Endodermal cell (in vitro differentiated cells): Measurements from ENCODE around the gene NUPR1. TPM values are rescaled to one million over a fixed set of nuclear protein-coding genes. Genes with fewer than 3 reads are reported as not detected.

Experiments
- DNase-seq: peaks from one replicate; pipeline ENCODE4 v3.0.0-alpha.2; 2017
- H3K27ac ChIP-seq: 2 replicates; pipeline ENCODE4 v1.5.1; 2013; ENCODE audit warnings: mild to moderate bottlenecking, low read depth, low read length, moderate library complexity
- H3K27me3 ChIP-seq: 2 replicates; pipeline ENCODE4 v1.6.1; 2013; ENCODE audit warnings: mild to moderate bottlenecking, low read length, moderate library complexity; ENCODE audit not compliant: insufficient read depth, control insufficient read depth, poor library complexity, severe bottlenecking
- H3K36me3 ChIP-seq: 2 replicates; pipeline ENCODE4 v1.7.0; 2013; ENCODE audit warnings: mild to moderate bottlenecking, low read length, moderate library complexity; ENCODE audit not compliant: control insufficient read depth, insufficient read depth
- H3K4me1 ChIP-seq: one replicate; pipeline ENCODE4 v1.7.0; 2013; ENCODE audit warnings: low read length; ENCODE audit not compliant: control insufficient read depth, insufficient read depth
- H3K4me3 ChIP-seq: 2 replicates; pipeline ENCODE4 v1.5.1; 2013; ENCODE audit warnings: mild to moderate bottlenecking, low read length, moderate library complexity
- H3K9ac ChIP-seq: 2 replicates; pipeline ENCODE4 v1.6.1; 2013; ENCODE audit warnings: mild to moderate bottlenecking, low read length, moderate library complexity; ENCODE audit not compliant: poor library complexity, severe bottlenecking; ENCODE audit errors: extremely low read depth
- H3K9me3 ChIP-seq: 2 replicates; pipeline ENCODE4 v1.6.1; 2013; ENCODE audit warnings: mild to moderate bottlenecking, low read length, moderate library complexity; ENCODE audit not compliant: control insufficient read depth
- H3K27ac Mint-ChIP-seq: 2 replicates; pipeline ENCODE4 v1.8.0; 2020; ENCODE audit warnings: mixed read lengths
- H3K27me3 Mint-ChIP-seq: 2 replicates; pipeline ENCODE4 v1.8.0; 2021; ENCODE audit warnings: mild to moderate bottlenecking, mixed read lengths; ENCODE audit not compliant: insufficient read depth
- H3K36me3 Mint-ChIP-seq: 2 replicates; pipeline ENCODE4 v1.8.0; 2020; ENCODE audit warnings: low read depth, mixed read lengths
- H3K4me1 Mint-ChIP-seq: 2 replicates; pipeline ENCODE4 v1.8.0; 2020; ENCODE audit warnings: mixed read lengths
- H3K4me3 Mint-ChIP-seq: 2 replicates; pipeline ENCODE4 v1.8.0; 2020; ENCODE audit warnings: mild to moderate bottlenecking, moderate library complexity, mixed read lengths
- H3K9me3 Mint-ChIP-seq: 2 replicates; pipeline ENCODE4 v1.8.0; 2020; ENCODE audit warnings: mild to moderate bottlenecking, mixed read lengths
- WGBS, 2 experiments: methylation state at CpG; one replicate each; pipeline versions ENCODE4 v1.1.5 to v1.1.7; 2013; ENCODE audit warnings: missing lambda C conversion rate in 2 of 2, mixed read lengths in 1 of 2; ENCODE audit not compliant: insufficient coverage in 1 of 2, insufficient read length in 1 of 2; 5-methylcytosine and 5-hydroxymethylcytosine counted together
- total RNA-seq, 2 donors: library from RNA; stranded (reverse); fragmentation: NEBNext Ultra II Directional in 1 of 2; extraction: Animal tissue kit (Norgen Biotek cat#: 25700) in 1 of 2; gene quantifications; 2 replicates in 1 of 2; 3 replicates in 1 of 2; pipeline ENCODE4 v1.2.1, GENCODE V29; 2021
- TF ChIP-seq, protein P1 (sequence below): fragments of 200-600 bp; sonication (generic); conservative IDR thresholded peaks from 2 replicates; pipeline ENCODE4 v1.5.0; 2021; ENCODE audit warnings: antibody characterized with exemption, mild to moderate bottlenecking

NUPR1 gene
- total RNA-seq, 2 donors from 2014 or later, result not detected

DNA sequence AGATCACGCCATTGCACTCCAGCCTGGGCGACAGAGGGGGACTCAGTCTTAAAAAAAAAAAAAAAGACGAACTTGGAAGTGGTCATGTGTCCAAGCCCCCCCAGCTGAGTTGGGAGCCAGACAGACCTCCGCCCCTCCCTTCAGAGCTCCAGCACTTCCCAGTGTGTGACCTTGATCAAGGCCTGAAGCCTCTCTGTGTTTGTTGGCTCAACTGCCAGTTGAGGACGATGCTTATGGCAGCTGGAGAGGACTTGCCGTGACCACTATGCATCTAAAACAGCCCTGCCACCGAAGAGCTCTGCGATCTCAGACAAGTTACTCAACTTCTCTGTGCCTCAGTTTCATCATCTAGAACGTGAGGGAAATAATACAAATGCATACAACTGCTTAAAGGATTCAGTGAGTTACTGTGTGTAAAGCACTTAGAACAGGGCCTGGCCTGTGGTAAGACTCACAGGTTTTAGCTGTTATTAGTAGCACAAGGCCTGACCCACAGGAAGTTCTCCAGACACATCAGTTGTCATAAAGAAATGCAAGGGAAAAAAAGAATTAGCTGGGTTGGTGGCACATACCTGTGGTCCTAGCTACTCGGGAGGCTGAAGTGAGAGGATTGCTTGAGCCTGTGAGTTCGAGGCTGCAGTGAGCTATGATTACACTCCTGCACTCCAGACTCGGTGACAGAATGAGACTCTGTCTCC, 25.1 kb downstream of the NUPR1 start:
- Histone ChIP-seq H3K36me3 (no peaks in the 10 kb centered on the region), H3K27me3 (no peaks in the 10 kb centered on the region), H3K27ac (no peak overlapping the region), H3K9me3 (no peaks in the 10 kb centered on the region), H3K9ac (no peak overlapping the region), H3K4me3 (no peak overlapping the region), H3K4me1 (no peaks in the 10 kb centered on the region)
- Mint-ChIP-seq H3K27ac (no peak overlapping the region), H3K9me3 (no peaks in the 10 kb centered on the region), H3K4me1 (no peaks in the 10 kb centered on the region), H3K36me3 (no peaks in the 10 kb centered on the region), H3K27me3 (no peaks in the 10 kb centered on the region), H3K4me3 (no peak overlapping the region)
- 89 to 90% methylated on average over 10 to 12 of the region's 12 CpGs for WGBS, 2 experiments
- DNase-seq, result no peak
- TF ChIP-seq, protein P1, sequence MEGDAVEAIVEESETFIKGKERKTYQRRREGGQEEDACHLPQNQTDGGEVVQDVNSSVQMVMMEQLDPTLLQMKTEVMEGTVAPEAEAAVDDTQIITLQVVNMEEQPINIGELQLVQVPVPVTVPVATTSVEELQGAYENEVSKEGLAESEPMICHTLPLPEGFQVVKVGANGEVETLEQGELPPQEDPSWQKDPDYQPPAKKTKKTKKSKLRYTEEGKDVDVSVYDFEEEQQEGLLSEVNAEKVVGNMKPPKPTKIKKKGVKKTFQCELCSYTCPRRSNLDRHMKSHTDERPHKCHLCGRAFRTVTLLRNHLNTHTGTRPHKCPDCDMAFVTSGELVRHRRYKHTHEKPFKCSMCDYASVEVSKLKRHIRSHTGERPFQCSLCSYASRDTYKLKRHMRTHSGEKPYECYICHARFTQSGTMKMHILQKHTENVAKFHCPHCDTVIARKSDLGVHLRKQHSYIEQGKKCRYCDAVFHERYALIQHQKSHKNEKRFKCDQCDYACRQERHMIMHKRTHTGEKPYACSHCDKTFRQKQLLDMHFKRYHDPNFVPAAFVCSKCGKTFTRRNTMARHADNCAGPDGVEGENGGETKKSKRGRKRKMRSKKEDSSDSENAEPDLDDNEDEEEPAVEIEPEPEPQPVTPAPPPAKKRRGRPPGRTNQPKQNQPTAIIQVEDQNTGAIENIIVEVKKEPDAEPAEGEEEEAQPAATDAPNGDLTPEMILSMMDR, result no peak

DNA sequence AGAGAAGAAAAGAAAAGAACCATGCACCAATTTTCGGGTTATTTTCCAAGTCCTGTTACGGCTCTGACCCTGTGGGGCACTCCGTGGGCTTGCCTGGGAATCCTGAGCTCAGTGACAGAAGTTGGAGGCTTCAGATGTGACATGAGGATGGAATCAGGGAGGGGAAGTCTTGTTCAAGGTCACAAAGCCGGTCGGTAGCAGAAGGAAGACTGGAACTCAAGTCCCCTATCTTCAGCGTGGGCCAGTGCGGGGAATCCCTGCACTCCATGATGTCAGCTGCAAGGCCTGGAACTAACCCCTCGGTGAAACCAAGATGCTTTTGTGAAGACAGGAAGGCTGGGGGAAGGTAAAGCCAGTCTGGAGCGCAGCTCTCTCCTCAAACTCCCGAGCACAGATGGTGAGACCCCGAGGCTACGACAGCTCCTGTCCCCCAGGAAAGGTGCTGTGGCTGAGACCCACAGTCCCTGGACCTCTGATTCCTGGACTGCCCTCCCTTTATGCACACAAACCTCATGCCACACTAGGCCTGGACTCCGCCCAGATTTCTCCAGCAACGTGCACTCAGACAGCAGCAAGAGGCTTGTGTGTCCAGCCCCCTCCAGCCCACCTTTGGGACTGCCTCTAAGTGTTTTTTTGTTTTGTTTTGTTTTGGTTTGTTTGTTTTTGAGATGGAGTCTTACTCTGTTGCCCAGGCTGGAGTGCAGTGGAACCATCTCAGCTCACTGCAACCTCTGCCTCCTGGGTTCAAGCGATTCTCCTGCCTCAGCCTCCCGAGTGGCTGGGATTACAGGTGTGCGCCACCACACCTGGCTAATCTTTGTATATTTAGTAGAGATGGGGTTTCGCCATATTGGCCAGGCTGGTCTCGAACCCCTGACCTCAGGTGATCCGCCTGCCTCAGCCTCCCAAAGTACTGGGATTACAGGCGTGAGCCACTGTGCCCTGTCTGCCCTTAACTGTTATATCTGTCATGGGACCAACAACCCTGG, 26.7 kb downstream of the NUPR1 start:
- DNase-seq, result no peak
- no peaks in the 10 kb centered on the region for H3K36me3 Mint-ChIP-seq
- Histone ChIP-seq H3K27me3 (no peaks in the 10 kb centered on the region), H3K4me1 (no peaks in the 10 kb centered on the region), H3K9me3 (no peaks in the 10 kb centered on the region), H3K4me3 (no peak overlapping the region), H3K9ac (no peak overlapping the region), H3K36me3 (no peaks in the 10 kb centered on the region), H3K27ac (no peak overlapping the region)
- H3K27ac Mint-ChIP-seq, result no peak overlapping the region
- 91 to 95% methylated on average over 12 to 21 of the region's 21 CpGs for WGBS, 2 experiments
- H3K9me3 Mint-ChIP-seq, result no peaks in the 10 kb centered on the region
- no peaks in the 10 kb centered on the region for H3K4me1 Mint-ChIP-seq
- TF ChIP-seq, protein P1, result no peak
- H3K27me3 Mint-ChIP-seq, result no peaks in the 10 kb centered on the region
- no peak overlapping the region for H3K4me3 Mint-ChIP-seq

DNA sequence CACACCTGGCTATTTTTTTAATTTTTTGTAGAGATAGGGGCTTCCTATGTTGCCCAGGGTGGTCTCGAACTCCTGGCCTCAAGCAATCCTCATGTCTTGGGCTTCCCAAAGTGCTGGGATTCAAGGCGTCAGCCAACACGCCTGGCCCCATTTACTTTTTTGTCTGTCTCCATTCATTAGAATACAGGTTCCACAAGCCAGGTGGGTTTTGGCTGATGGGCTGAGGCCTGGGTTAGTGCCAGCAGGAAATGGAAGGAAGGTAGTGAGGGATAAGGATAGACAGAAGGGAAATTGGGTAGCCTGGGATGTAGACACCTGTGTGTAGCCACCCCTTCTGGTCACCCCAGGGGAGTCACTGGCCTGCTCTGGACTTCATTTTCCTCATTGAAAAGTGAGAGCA, 27.7 kb downstream of the NUPR1 start:
- TF ChIP-seq, protein P1, result no peak
- Histone ChIP-seq H3K4me3 (no peak overlapping the region), H3K9ac (no peak overlapping the region), H3K36me3 (no peaks in the 10 kb centered on the region), H3K9me3 (no peaks in the 10 kb centered on the region), H3K4me1 (no peaks in the 10 kb centered on the region), H3K27me3 (no peaks in the 10 kb centered on the region), H3K27ac (no peak overlapping the region)
- WGBS, 2 experiments, result 80 to 93% methylated on average over 1 to 3 of the region's 3 CpGs
- Mint-ChIP-seq H3K4me1 (no peaks in the 10 kb centered on the region), H3K27ac (no peak overlapping the region), H3K9me3 (no peaks in the 10 kb centered on the region), H3K36me3 (no peaks in the 10 kb centered on the region), H3K27me3 (peaks cover 2% of the 10 kb centered on the region), H3K4me3 (no peak overlapping the region)
- no peak for DNase-seq
